ENCODE results near the gene XRCC4. TPM values are rescaled to one million over a fixed set of nuclear protein-coding genes. Genes with fewer than 3 reads are reported as not detected.

XRCC4 gene
- total and polyA plus RNA-seq, 2 of the 13 experiments (the other 11 are each of a cell fraction or from before 2014, with no cell fraction given) = 2.8 to 12.6 TPM

- no peak for FAIRE-seq
- Histone ChIP-seq H2AFZ (ENCODE audit: low read length) (no peak overlapping the region), H3K9me3 (ENCODE audit: low read length) (peaks cover 4% of the 10 kb centered on the region), H3K27ac (ENCODE audit: extremely low read length, insufficient read depth, low read length) (no peak overlapping the region), H3K4me2 (ENCODE audit: low read depth, low read length) (no peak overlapping the region), H3K9ac (ENCODE audit: insufficient read depth, low read depth, low read length) (no peak overlapping the region), H3K36me3 (replicated peaks in 1 of 2; ENCODE audit: control insufficient read depth in 1 of 2, insufficient read depth in 2 of 2, low read length in 2 of 2) (no peaks in the 10 kb centered on the region), H3K79me2 (ENCODE audit: insufficient read depth, low read length) (no peaks in the 10 kb centered on the region), H3K4me3 (replicated peaks in 1 of 3; ENCODE audit: insufficient read depth in 1 of 3, low read depth in 2 of 3, low read length in 3 of 3) (no peak overlapping the region), H3K4me1 (ENCODE audit: insufficient read depth, low read length) (no peaks in the 10 kb centered on the region), H3K27me3 (ENCODE audit: control insufficient read depth in 1 of 2, insufficient read depth in 2 of 2, low read length in 2 of 2) (no peaks in the 10 kb centered on the region), H4K20me1 (ENCODE audit: insufficient read depth, low read length) (no peaks in the 10 kb centered on the region)
- ATAC-seq = no peak
- ChIA-PET CTCF (ENCODE audit: low intra/inter-chr PET ratio, low total read pairs) (no interaction called here), POLR2A (no interaction called here)
- in situ Hi-C loops (cut with HindIII; ENCODE audit: extremely low pct_ligation_motif_present, low pct_unique_long_range_greater_than_20kb) = no loop called here
- intact Hi-C loops (cut with micrococcal nuclease; ENCODE audit: unreplicated experiment) = no loop called here
- DNase-seq (ENCODE audit: low spot score) = no peak
- WGBS (ENCODE audit: low lambda C conversion rate) = 0% methylated on average over 1 of the region's 1 CpG
- BruUV-seq (replicated peaks) = no TSS peak
- no peak for TF ChIP-seq TEF (CRISPR knock-in tag; IDR thresholded peaks at IDR 0.05)
- TF ChIP-seq ZBTB42 (CRISPR knock-in tag; IDR thresholded peaks at IDR 0.05) = no peak
- no peak for TF ChIP-seq ZNF205 (CRISPR knock-in tag; IDR thresholded peaks at IDR 0.05)
- no peak for TF ChIP-seq EEA1 (CRISPR knock-in tag; IDR thresholded peaks at IDR 0.05; ENCODE audit: borderline replicate concordance)
- TF ChIP-seq MAFG (CRISPR knock-in tag; IDR thresholded peaks at IDR 0.05) = no peak
- no peak for TF ChIP-seq ZNF574 (CRISPR knock-in tag; IDR thresholded peaks at IDR 0.05)
- TF ChIP-seq, protein P1, sequence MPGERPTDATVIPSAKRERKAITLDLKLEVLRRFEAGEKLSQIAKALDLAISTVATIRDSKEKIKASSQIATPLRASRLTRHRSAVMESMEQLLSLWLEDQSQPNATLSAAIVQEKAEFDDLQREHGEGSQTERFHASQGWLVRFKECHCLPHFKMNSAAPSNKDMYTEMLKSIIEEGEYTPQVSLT (CRISPR knock-in tag; IDR thresholded peaks at IDR 0.05; ENCODE audit: borderline replicate concordance, low read depth) = no peak
- TF ChIP-seq ZNF556 (CRISPR knock-in tag; IDR thresholded peaks at IDR 0.05; ENCODE audit: borderline replicate concordance) = no peak
- TF ChIP-seq ZNF7 (CRISPR knock-in tag; IDR thresholded peaks at IDR 0.05) = no peak
- no peak for TF ChIP-seq KDM1A (CRISPR knock-in tag; IDR thresholded peaks at IDR 0.05)
- TF ChIP-seq DR1 (CRISPR knock-in tag; IDR thresholded peaks at IDR 0.05) = no peak
- no peak for TF ChIP-seq EHMT2 (IDR thresholded peaks at IDR 0.05; ENCODE audit: borderline replicate concordance, low read depth, low read length)
- no peak for TF ChIP-seq CAMTA2 (CRISPR knock-in tag; IDR thresholded peaks at IDR 0.05; ENCODE audit: borderline replicate concordance)
- no peak for TF ChIP-seq ZNF234 (CRISPR knock-in tag; conservative IDR thresholded peaks at IDR 0.05)
- TF ChIP-seq, protein P2, sequence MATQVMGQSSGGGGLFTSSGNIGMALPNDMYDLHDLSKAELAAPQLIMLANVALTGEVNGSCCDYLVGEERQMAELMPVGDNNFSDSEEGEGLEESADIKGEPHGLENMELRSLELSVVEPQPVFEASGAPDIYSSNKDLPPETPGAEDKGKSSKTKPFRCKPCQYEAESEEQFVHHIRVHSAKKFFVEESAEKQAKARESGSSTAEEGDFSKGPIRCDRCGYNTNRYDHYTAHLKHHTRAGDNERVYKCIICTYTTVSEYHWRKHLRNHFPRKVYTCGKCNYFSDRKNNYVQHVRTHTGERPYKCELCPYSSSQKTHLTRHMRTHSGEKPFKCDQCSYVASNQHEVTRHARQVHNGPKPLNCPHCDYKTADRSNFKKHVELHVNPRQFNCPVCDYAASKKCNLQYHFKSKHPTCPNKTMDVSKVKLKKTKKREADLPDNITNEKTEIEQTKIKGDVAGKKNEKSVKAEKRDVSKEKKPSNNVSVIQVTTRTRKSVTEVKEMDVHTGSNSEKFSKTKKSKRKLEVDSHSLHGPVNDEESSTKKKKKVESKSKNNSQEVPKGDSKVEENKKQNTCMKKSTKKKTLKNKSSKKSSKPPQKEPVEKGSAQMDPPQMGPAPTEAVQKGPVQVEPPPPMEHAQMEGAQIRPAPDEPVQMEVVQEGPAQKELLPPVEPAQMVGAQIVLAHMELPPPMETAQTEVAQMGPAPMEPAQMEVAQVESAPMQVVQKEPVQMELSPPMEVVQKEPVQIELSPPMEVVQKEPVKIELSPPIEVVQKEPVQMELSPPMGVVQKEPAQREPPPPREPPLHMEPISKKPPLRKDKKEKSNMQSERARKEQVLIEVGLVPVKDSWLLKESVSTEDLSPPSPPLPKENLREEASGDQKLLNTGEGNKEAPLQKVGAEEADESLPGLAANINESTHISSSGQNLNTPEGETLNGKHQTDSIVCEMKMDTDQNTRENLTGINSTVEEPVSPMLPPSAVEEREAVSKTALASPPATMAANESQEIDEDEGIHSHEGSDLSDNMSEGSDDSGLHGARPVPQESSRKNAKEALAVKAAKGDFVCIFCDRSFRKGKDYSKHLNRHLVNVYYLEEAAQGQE (IDR thresholded peaks at IDR 0.05; ENCODE audit: borderline replicate concordance in 1 of 2, low read depth in 1 of 2, low read length in 2 of 2) = no peak
- TF ChIP-seq, protein P3, sequence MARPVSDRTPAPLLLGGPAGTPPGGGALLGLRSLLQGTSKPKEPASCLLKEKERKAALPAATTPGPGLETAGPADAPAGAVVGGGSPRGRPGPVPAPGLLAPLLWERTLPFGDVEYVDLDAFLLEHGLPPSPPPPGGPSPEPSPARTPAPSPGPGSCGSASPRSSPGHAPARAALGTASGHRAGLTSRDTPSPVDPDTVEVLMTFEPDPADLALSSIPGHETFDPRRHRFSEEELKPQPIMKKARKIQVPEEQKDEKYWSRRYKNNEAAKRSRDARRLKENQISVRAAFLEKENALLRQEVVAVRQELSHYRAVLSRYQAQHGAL (CRISPR knock-in tag; IDR thresholded peaks at IDR 0.05; ENCODE audit: not compliant biosample characterization) = no peak
- TF ChIP-seq ZNF136 (CRISPR knock-in tag; IDR thresholded peaks at IDR 0.05; ENCODE audit: low read depth) = no peak
- TF ChIP-seq ZFP36 (IDR thresholded peaks at IDR 0.05; ENCODE audit: borderline replicate concordance, low read depth, low read length, partially characterized antibody) = no peak
Observed at GRCh38 chr5:83363886-83364275, 286.5 kb downstream of the XRCC4 start.
